Testis (tissue), 3 donors: ENCODE results near the gene DENND1A. TPM values are rescaled to one million over a fixed set of nuclear protein-coding genes. Genes with fewer than 3 reads are reported as not detected.

Source experiments
- DNase-seq: peaks from one replicate; pipeline ENCODE4 v3.0.0-alpha.2; 2019
- H3K27ac ChIP-seq, 2 donors: fragments of 200-600 bp; sonication (generic); one replicate each; pipeline ENCODE4 v1.5.1; 2019
- H3K27me3 ChIP-seq: fragments of 200-600 bp; sonication (generic); one replicate; pipeline ENCODE4 v1.5.1; 2019
- H3K36me3 ChIP-seq: fragments of 200-600 bp; sonication (generic); one replicate; pipeline ENCODE4 v1.5.1; 2017; ENCODE audit warnings: low read depth; ENCODE audit errors: missing control alignments
- H3K4me1 ChIP-seq: fragments of 200-600 bp; sonication (generic); one replicate; pipeline ENCODE4 v1.5.1; 2019
- H3K4me3 ChIP-seq, 2 donors: fragments of 200-600 bp; sonication (generic); one replicate each; pipeline ENCODE4 v1.5.1; 2017 to 2019
- H3K9me3 ChIP-seq: fragments of 200-600 bp; sonication (generic); one replicate; pipeline ENCODE4 v1.5.1; 2017
- POLR2A ChIP-seq: fragments of 450-650 bp; IDR thresholded peaks from one replicate; pipeline ENCODE4 v1.6.1; 2017; ENCODE audit warnings: antibody characterized with exemption, mild to moderate bottlenecking, moderate library complexity
- WGBS, 2 donors: methylation state at CpG; one replicate each; pipeline ENCODE4 v1.1.5; 2018; 5-methylcytosine and 5-hydroxymethylcytosine counted together
- intact Hi-C: fragments of 100-400 bp; cut with DNase I; formaldehyde crosslinking; loops from one replicate; pipeline ENCODE4 v1.15.1; 2023; ENCODE audit warnings: low total_unique reads
- polyA plus RNA-seq: library from polyadenylated mRNA; stranded (reverse); fragments of 350-450 nt; fragmentation: Illumina TruSeq; extraction: RNeasy Lipid Tissue Mini Kit (QIAGEN cat#74804); gene quantifications from one replicate; pipeline ENCODE4 v1.2.3, GENCODE V29; 2014; ENCODE audit warnings: low read depth, low replicate concordance; ENCODE audit not compliant: insufficient read depth
- total RNA-seq, 2 donors: library from RNA; depleted of rRNA; stranded (reverse); fragments of >200 nt; gene quantifications; one replicate each; pipeline ENCODE4 v1.2.3, GENCODE V29; 2016
- TF ChIP-seq, protein P1 (sequence below), 3 experiments: fragments of 450-650 bp in 2 of 3; fragments of 200-600 bp in 1 of 3; sonication (generic) in 1 of 3; IDR thresholded peaks; one replicate each; pipeline ENCODE4 v1.5.1; 2016 to 2019; ENCODE audit warnings: antibody characterized with exemption in 3 of 3, mild to moderate bottlenecking in 2 of 3, moderate library complexity in 1 of 3

DENND1A gene
- total and polyA plus RNA-seq, 3 donors from 2014 or later: 20.3 to 47.4 (median 44.9) TPM

- Histone ChIP-seq H3K36me3 (no peaks in the 10 kb centered on the region), H3K27me3 (no peaks in the 10 kb centered on the region), H3K27ac (no peak overlapping the region), H3K4me3 (no peak overlapping the region), H3K4me1 (no peaks in the 10 kb centered on the region), H3K9me3 (no peaks in the 10 kb centered on the region)
- no peak for TF ChIP-seq POLR2A
- TF ChIP-seq, protein P1, sequence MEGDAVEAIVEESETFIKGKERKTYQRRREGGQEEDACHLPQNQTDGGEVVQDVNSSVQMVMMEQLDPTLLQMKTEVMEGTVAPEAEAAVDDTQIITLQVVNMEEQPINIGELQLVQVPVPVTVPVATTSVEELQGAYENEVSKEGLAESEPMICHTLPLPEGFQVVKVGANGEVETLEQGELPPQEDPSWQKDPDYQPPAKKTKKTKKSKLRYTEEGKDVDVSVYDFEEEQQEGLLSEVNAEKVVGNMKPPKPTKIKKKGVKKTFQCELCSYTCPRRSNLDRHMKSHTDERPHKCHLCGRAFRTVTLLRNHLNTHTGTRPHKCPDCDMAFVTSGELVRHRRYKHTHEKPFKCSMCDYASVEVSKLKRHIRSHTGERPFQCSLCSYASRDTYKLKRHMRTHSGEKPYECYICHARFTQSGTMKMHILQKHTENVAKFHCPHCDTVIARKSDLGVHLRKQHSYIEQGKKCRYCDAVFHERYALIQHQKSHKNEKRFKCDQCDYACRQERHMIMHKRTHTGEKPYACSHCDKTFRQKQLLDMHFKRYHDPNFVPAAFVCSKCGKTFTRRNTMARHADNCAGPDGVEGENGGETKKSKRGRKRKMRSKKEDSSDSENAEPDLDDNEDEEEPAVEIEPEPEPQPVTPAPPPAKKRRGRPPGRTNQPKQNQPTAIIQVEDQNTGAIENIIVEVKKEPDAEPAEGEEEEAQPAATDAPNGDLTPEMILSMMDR (IDR thresholded peaks at IDR 0.05): no peak
- no peak for DNase-seq
- WGBS, 2 donors: 87 to 94% methylated on average over 15 of the region's 15 CpGs
- intact Hi-C loops: no loop called here
These were observed 459.7 kb downstream of the DENND1A start for GRCh38 chr9:123470121-123470782.

GRCh38 chr9:123469282-123469681 lies 460.6 kb downstream of the DENND1A start:
- H3K4me1 ChIP-seq: no peaks in the 10 kb centered on the region
- no peaks in the 10 kb centered on the region for H3K36me3 ChIP-seq
- no peak for DNase-seq
- H3K9me3 ChIP-seq: no peaks in the 10 kb centered on the region
- intact Hi-C loops: no loop called here
- TF ChIP-seq, protein P1 (IDR thresholded peaks at IDR 0.05): no peak
- no peak for TF ChIP-seq POLR2A
- H3K4me3 ChIP-seq: no peak overlapping the region
- WGBS, 2 donors: 76 to 96% methylated on average over 13 of the region's 13 CpGs
- no peak overlapping the region for H3K27ac ChIP-seq
- no peaks in the 10 kb centered on the region for H3K27me3 ChIP-seq

GRCh38 chr9:123468541-123468940 lies 461.4 kb downstream of the DENND1A start:
- Histone ChIP-seq H3K27ac (no peak overlapping the region), H3K27me3 (no peaks in the 10 kb centered on the region), H3K4me1 (no peaks in the 10 kb centered on the region), H3K4me3 (no peak overlapping the region), H3K9me3 (no peaks in the 10 kb centered on the region), H3K36me3 (no peaks in the 10 kb centered on the region)
- intact Hi-C loops: no loop called here
- no peak for DNase-seq
- TF ChIP-seq, protein P1 (IDR thresholded peaks at IDR 0.05): no peak
- TF ChIP-seq POLR2A: no peak
- 62 to 81% methylated on average over 4 to 5 of the region's 5 CpGs for WGBS, 2 donors

- TF ChIP-seq, protein P1 (IDR thresholded peaks at IDR 0.05): no peak
- TF ChIP-seq POLR2A: no peak
- Histone ChIP-seq H3K4me3 (no peak overlapping the region), H3K9me3 (no peaks in the 10 kb centered on the region), H3K36me3 (no peaks in the 10 kb centered on the region), H3K4me1 (no peaks in the 10 kb centered on the region), H3K27me3 (no peaks in the 10 kb centered on the region), H3K27ac (no peak overlapping the region)
- DNase-seq: no peak
- intact Hi-C loops: no loop called here
- WGBS, 2 donors: 94% methylated on average over 1 of the region's 1 CpG
These were observed 464.6 kb downstream of the DENND1A start for GRCh38 chr9:123465304-123465703.

DNA sequence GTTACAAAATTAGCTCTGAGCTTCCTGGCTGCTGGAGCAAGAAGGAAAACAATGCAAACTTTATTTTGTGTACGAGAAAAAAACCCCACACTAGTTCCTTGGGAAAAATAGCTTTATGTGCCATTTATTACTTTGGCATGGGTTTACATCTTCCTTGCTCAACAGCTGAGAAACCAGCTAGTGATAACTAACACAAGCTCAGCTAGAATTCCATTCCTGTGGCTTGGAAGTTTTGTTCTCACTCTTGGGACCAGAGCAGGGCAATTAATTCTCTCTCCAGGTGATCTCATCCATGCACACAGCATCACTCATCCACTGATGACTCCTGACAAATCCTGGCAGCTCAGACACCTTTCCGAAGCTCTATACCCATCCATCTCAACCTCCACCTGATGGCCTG lies 469.8 kb downstream of the DENND1A start:
- TF ChIP-seq, protein P1 (IDR thresholded peaks at IDR 0.05): no peak
- no peak for TF ChIP-seq POLR2A
- no peaks in the 10 kb centered on the region for H3K9me3 ChIP-seq
- H3K27ac ChIP-seq: no peak overlapping the region
- WGBS, 2 donors: 84 to 96% methylated on average over 2 of the region's 2 CpGs
- no peak for DNase-seq
- H3K4me3 ChIP-seq: no peak overlapping the region
- H3K36me3 ChIP-seq: no peaks in the 10 kb centered on the region
- intact Hi-C loops: no loop called here
- no peaks in the 10 kb centered on the region for H3K27me3 ChIP-seq
- H3K4me1 ChIP-seq: no peaks in the 10 kb centered on the region
